Fibroblast of skin of right quadriceps (primary cell): Measurements from ENCODE around the gene NR3C1.

Experiments used
- DNase-seq: peaks from one replicate; pipeline ENCODE4 v3.0.0-alpha.2; 2013

NR3C1 gene

GRCh38 chr5:143360755-143361154 lies 42.7 kb downstream of the NR3C1 start:
- no peak for DNase-seq

- DNase-seq, result no peak
Measured at GRCh38 chr5:143359869-143360268, 43.6 kb downstream of the NR3C1 start.

- DNase-seq, result no peak
Measured at GRCh38 chr5:143356855-143357583, 46.5 kb downstream of the NR3C1 start.

GRCh38 chr5:143355710-143356109 lies 47.8 kb downstream of the NR3C1 start:
- peak; percentile 94 for DNase-seq

- DNase-seq, result no peak
Measured at GRCh38 chr5:143354025-143354424, 49.5 kb downstream of the NR3C1 start.

- no peak for DNase-seq
Measured at GRCh38 chr5:143352691-143353090, 50.8 kb downstream of the NR3C1 start.

GRCh38 chr5:143350751-143351602 lies 52.5 kb downstream of the NR3C1 start:
- peak; percentile 90 for DNase-seq

- DNase-seq, result no peak
Measured at GRCh38 chr5:143350341-143350740, 53.1 kb downstream of the NR3C1 start.

- peak; percentile 22 for DNase-seq
Measured at GRCh38 chr5:143349177-143349576, 54.3 kb downstream of the NR3C1 start.

- no peak for DNase-seq
Measured at GRCh38 chr5:143347698-143348344, 55.7 kb downstream of the NR3C1 start.

GRCh38 chr5:143347046-143347445 lies 56.4 kb downstream of the NR3C1 start:
- DNase-seq, result no peak

GRCh38 chr5:143345671-143346440 lies 57.6 kb downstream of the NR3C1 start:
- no peak for DNase-seq

GRCh38 chr5:143343042-143343441 lies 60.4 kb downstream of the NR3C1 start:
- DNase-seq, result no peak

GRCh38 chr5:143342607-143343006 lies 60.9 kb downstream of the NR3C1 start:
- no peak for DNase-seq

GRCh38 chr5:143341807-143342570 lies 61.5 kb downstream of the NR3C1 start:
- DNase-seq, result peak; percentile 68

GRCh38 chr5:143340891-143341685 lies 62.4 kb downstream of the NR3C1 start:
- DNase-seq, result no peak

GRCh38 chr5:143338658-143339366 lies 64.7 kb downstream of the NR3C1 start:
- peak; percentile 35 for DNase-seq

- no peak for DNase-seq
Measured at GRCh38 chr5:143337946-143338345, 65.5 kb downstream of the NR3C1 start.

- no peak for DNase-seq
Measured at GRCh38 chr5:143336485-143336884, 67.0 kb downstream of the NR3C1 start.

GRCh38 chr5:143334903-143335302 lies 68.6 kb downstream of the NR3C1 start:
- DNase-seq, result no peak
